COLO668 (cell line): ENCODE measurements around the gene CCDC51.
"Not testable (repeated sequence)": the region's sequence is repeated elsewhere in the genome, so short reads cannot be mapped to it uniquely, and the experiment has no call there.

Source experiments
- DNase-seq: peaks from one replicate; lab custom pipeline; 2025; ENCODE audit not compliant: unreplicated experiment; lab: John Stamatoyannopoulos, UW

CCDC51 gene

GRCh38 chr3:48439820-48440589, at the start of gene CCDC51, which contains the start of gene TMA7:
Gene CCDC51, minus strand, starts transcription at chr3:48440119. Its CDS starts 4,991 bp downstream, at chr3:48435128.
Gene TMA7, plus strand, starts transcription at chr3:48440257. Its CDS starts 40 bp downstream, at chr3:48440297.
- peak; percentile 95 for DNase-seq

GRCh38 chr3:48486952-48487351, 47.0 kb upstream of the CCDC51 start:
- no peak for DNase-seq

DNA sequence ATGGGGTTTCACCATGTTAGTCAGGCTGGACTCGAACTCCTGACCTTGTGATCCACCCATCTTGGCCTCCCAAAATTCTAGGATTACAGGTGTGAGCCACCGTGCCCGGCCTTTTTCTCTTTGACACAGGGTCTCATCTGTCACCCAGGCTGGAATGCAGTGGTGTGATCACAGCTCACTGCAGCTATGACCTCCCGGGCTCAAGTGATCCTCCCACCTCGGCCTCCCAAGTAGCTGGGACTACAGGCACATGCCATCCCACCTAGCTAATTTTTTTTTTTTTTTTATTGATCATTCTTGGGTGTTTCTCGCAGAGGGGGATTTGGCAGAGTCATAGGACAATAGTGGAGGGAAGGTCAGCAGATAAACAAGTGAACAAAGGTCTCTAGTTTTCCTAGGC, 42.9 kb upstream of the CCDC51 start:
- DNase-seq: not testable (repeated sequence)

- not testable (repeated sequence) for DNase-seq
Measured at GRCh38 chr3:48480891-48481290, 41.0 kb upstream of the CCDC51 start.

DNA sequence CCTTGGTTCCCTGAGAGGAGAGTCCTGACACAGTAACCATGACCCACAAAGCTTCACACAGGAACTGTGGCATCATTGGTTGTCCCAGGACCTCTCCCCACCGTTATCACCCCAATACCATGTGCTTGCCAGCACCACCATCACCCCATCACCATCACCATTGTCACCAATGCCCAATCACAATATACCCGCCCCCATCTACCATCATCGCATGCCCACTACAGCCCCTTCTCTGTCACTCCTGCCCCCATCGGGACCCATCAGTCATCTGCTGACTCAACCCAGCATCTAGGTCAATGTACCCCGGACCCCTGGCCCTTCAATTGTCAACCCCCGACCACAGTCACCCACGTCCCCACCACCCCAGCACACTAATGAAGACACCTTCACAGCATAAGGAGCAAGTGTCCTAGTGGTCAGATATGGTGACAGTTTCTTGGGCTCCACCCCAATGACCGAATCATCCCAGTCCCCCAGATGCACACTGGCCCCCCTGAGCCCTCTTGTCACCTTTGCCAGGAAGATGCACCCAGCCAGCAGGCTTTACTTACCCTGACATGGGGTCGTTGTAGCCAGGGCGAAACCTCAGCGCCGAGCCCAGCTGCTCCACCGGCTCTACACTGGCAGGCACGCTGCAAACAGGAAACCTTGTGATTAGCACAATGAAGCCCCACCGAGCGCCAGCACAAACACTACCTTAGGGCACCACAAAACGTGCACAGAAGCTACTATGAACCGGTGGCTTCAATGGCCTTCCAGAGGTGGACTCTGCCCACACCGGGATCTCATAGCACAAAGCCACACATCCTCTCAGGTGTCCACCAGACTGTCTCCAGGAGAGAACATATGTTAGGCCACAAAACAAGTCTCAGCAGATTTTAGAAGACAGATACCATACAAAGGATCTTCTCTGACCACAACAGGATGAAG, 39.0 kb upstream of the CCDC51 start:
- no peak for DNase-seq

DNA sequence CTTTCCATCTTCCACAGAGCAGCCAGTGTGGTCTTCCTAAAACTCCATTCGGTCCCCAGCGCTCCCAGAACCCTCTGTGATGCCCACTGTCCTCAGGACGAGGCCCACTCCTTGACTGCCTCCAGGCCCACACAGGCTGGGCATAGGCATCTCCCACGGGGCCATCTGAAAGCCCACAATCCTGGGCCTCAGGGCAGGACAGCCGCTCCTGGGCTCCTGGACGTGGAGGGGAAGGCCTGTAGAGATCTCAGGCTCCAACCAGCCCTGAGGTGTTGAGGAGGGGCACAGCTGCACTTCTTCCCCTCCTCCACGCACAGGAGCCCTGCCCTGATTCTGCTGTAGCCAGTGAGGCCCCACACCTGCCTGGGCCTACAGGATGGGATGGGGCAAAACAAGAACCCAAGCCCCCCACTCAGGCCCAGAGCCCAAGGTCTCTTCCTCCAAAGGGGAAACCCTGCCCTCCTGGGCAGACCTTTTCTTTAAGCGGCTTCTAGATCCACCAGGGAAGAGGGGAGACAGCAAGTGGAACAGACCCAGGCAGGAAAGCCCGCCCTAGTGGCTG, 38.1 kb upstream of the CCDC51 start:
- no peak for DNase-seq

DNA sequence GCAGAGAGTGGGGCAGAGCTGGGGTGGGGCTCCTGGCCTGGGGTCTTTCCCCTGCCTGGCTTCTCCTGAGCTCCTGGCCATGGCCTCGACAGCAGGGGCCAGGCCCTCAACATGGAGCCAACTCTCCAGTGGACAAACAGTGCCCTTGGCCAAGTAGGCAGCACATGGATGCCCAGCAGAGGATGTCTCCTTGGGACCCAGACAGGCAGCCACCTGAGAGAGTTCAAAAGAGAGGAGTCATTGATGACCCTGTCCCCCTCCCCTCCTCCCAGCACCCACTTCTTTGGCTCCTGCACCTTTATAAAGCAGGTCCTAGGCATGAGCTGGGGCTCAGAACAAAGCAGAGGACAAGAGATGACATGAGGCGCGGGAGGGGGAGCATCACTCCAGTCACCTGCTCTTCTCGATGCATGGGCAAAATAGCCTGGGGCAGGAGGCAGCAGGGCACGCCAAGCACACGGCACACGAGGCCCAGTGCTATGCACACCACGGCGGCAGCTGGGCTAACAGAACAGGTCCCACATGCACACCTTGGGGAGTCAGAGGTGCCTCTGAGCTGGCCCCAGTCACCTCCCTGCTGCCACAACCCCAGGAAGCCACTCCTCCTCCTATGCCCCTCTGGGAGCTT, 36.6 kb upstream of the CCDC51 start:
- DNase-seq: peak; percentile 91

- DNase-seq: no peak
Measured at GRCh38 chr3:48475188-48475587, 35.3 kb upstream of the CCDC51 start.

- DNase-seq: no peak
Measured at GRCh38 chr3:48474619-48475018, 34.7 kb upstream of the CCDC51 start.

- not testable (repeated sequence) for DNase-seq
Measured at GRCh38 chr3:48474031-48474430, 34.1 kb upstream of the CCDC51 start.

GRCh38 chr3:48473617-48473952, 33.7 kb upstream of the CCDC51 start:
- no peak for DNase-seq

- DNase-seq: peak; percentile 84
Measured at GRCh38 chr3:48472923-48473616, 33.2 kb upstream of the CCDC51 start.

- no peak for DNase-seq
Measured at GRCh38 chr3:48472673-48472922, 32.7 kb upstream of the CCDC51 start.

DNA sequence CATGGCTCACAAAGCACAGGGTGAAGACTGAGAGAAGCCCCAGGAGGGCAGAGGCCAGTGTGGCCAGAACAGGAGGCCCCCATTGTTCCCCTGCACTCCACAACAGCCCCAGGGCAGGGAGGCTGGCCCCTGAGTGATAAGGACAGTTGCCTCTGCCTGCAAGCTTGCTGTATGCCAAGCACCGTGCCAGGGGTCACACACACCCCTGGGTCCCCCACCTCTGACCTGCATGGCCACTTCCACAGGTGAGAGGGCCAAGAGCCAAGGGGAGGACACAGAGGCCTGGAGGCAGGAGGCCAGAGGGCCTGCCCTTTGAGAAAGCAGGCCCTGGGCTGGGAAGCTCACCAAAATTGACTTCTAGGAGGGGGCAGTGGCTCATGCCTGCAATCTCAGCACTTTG, 30.4 kb upstream of the CCDC51 start:
- DNase-seq: no peak

GRCh38 chr3:48469046-48469915, 29.4 kb upstream of the CCDC51 start:
- no peak for DNase-seq

GRCh38 chr3:48468329-48468731, 28.4 kb upstream of the CCDC51 start:
- DNase-seq: peak; percentile 41

DNA sequence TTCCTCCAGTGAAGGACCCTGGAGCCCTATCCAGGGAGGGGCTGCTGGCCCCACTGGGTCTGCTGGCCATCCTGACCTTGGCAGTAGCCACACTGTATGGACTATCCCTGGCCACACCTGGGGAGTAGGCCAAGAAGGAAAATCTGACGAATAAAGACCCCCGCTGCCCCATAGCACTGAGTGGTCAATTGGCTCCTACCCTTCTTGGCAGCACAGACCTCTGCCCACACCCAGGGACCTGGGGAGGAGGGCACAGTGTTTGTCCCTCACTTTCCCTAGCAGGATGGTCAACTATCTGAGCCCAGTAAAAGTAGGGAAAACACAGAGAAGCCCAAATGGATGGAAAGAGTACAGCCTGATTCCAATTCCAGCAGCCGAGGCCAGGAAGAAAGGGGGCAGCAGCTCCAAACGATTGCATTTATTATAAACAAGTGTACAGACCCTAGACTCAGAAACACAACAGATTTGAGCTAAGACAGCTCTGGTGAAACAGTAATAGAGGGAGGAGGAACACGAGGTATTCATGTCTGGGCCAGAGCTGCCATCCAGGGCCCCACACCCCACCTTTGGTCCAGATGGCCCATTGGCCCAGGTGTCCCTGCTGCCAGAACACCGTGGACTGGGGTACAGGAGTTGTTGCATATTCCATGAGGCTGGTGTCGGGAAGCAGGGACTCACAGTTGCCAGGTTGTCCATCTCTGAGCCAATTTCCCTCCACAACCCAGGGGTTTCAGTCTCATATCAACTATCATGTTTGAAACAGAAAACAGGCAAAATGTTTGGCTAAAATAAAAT, 27.8 kb upstream of the CCDC51 start:
- no peak for DNase-seq

- DNase-seq: no peak
Measured at GRCh38 chr3:48467110-48467454, 27.2 kb upstream of the CCDC51 start.

DNA sequence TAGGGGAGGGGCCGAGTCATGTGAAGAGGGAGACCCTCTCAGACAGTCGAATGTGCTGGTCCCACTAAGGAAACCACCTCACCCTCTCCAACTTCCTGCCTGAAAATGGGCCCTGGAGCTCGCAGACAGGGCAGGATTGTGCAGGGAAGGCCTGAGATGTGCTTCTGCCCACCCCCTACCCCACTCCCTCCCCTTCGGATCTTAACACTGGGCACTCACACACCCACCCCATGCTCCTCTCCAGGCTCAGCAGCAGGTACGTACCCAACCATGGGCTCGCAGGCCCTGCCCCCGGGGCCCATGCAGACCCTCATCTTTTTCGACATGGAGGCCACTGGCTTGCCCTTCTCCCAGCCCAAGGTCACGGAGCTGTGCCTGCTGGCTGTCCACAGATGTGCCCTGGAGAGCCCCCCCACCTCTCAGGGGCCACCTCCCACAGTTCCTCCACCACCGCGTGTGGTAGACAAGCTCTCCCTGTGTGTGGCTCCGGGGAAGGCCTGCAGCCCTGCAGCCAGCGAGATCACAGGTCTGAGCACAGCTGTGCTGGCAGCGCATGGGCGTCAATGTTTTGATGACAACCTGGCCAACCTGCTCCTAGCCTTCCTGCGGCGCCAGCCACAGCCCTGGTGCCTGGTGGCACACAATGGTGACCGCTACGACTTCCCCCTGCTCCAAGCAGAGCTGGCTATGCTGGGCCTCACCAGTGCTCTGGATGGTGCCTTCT, 26.6 kb upstream of the CCDC51 start:
- peak; percentile 26 for DNase-seq
